Stimulated activated naive CD8-positive, alpha-beta T cell treated with anti-CD3 and anti-CD28 coated beads, Interleukin-15, Interleukin-2, amounts not matched to agents 100 U/mL and 50 U/mL, for 24 hours (primary cell): ENCODE results near the gene ZNF516.
"Not testable (repeated sequence)": the region's sequence is repeated elsewhere in the genome, so short reads cannot be mapped to it uniquely, and the experiment has no call there.

Source experiments
- ATAC-seq: fragments of 150-1000 bp; cut with Tn5 transposase; one replicate; pipeline ENCODE4 v1.10.0; 2021
- DNase-seq: peaks from one replicate; pipeline ENCODE4 v3.0.0; 2021

ZNF516 gene

GRCh38 chr18:76490670-76491472 lies 4.2 kb downstream of the ZNF516 start:
- DNase-seq: peak; percentile 46
- no peak for ATAC-seq

GRCh38 chr18:76490033-76490432 lies 5.0 kb downstream of the ZNF516 start:
- DNase-seq: no peak
- no peak for ATAC-seq

- DNase-seq (no peak), ATAC-seq (no peak)
Measured at GRCh38 chr18:76489081-76489480, 6.0 kb downstream of the ZNF516 start.

- DNase-seq: no peak
- ATAC-seq: no peak
Measured at GRCh38 chr18:76488190-76488589, 6.9 kb downstream of the ZNF516 start.

- ATAC-seq (no peak), DNase-seq (no peak)
Measured at GRCh38 chr18:76487782-76488181, 7.3 kb downstream of the ZNF516 start.

- no peak for DNase-seq
- ATAC-seq: no peak
Measured at GRCh38 chr18:76487070-76487469, 8.0 kb downstream of the ZNF516 start.

- ATAC-seq (no peak), DNase-seq (no peak)
Measured at GRCh38 chr18:76486574-76486973, 8.5 kb downstream of the ZNF516 start.

- ATAC-seq: no peak
Measured at GRCh38 chr18:76486038-76486437, 9.0 kb downstream of the ZNF516 start.

GRCh38 chr18:76484749-76485387 lies 10.2 kb downstream of the ZNF516 start:
- no peak for ATAC-seq
- DNase-seq: no peak

More at GRCh38 chr18:76486038-76486437, 9.0 kb downstream of the ZNF516 start:
- no peak for DNase-seq

GRCh38 chr18:76483780-76484179 lies 11.3 kb downstream of the ZNF516 start:
- no peak for DNase-seq
- no peak for ATAC-seq

- ATAC-seq: no peak
- no peak for DNase-seq
Measured at GRCh38 chr18:76482971-76483691, 11.9 kb downstream of the ZNF516 start.

GRCh38 chr18:76482267-76482666 lies 12.8 kb downstream of the ZNF516 start:
- no peak for DNase-seq
- no peak for ATAC-seq

GRCh38 chr18:76480913-76481312 lies 14.1 kb downstream of the ZNF516 start:
- no peak for ATAC-seq
- no peak for DNase-seq

GRCh38 chr18:76479351-76480238 lies 15.4 kb downstream of the ZNF516 start:
- no peak for ATAC-seq
- no peak for DNase-seq

GRCh38 chr18:76476665-76477561 lies 18.1 kb downstream of the ZNF516 start:
- DNase-seq (no peak), ATAC-seq (no peak)

GRCh38 chr18:76475450-76476194 lies 19.4 kb downstream of the ZNF516 start:
- no peak for DNase-seq
- no peak for ATAC-seq

GRCh38 chr18:76474824-76475223 lies 20.2 kb downstream of the ZNF516 start:
- no peak for ATAC-seq
- DNase-seq: no peak

- ATAC-seq, DNase-seq: not testable (repeated sequence)
Measured at GRCh38 chr18:76473521-76473920, 21.5 kb downstream of the ZNF516 start.

GRCh38 chr18:76472829-76473228 lies 22.2 kb downstream of the ZNF516 start:
- no peak for DNase-seq
- ATAC-seq: no peak

- ATAC-seq (no peak), DNase-seq (no peak)
Measured at GRCh38 chr18:76471593-76471992, 23.4 kb downstream of the ZNF516 start.
